ENCODE results near the gene FOXN1. TPM values are rescaled to one million over a fixed set of nuclear protein-coding genes. Genes with fewer than 3 reads are reported as not detected.

FOXN1 gene
- total and polyA plus RNA-seq, 10 donors, result not detected

- Histone ChIP-seq H3K4me3 (no peak overlapping the region), H3K4me1 (peaks cover 0 to 3% (median 0%) of the 10 kb centered on the region in 6 donors), H3K9me3 (no peaks in the 10 kb centered on the region), H3K36me3 (no peaks in the 10 kb centered on the region), H3K27ac (no peak overlapping the region), H3K27me3 (replicated peaks in 1 of 7) (peaks cover 0 to 4% (median 0%) of the 10 kb centered on the region in 7 donors)
- WGBS, 5 donors, result 82 to 92% (median 84%) methylated on average over 7 of the region's 7 CpGs
- TF ChIP-seq POLR2AphosphoS5 (IDR thresholded peaks at IDR 0.05), result no peak
- TF ChIP-seq POLR2A (IDR thresholded peaks at IDR 0.05), result no peak
- TF ChIP-seq, protein P1, sequence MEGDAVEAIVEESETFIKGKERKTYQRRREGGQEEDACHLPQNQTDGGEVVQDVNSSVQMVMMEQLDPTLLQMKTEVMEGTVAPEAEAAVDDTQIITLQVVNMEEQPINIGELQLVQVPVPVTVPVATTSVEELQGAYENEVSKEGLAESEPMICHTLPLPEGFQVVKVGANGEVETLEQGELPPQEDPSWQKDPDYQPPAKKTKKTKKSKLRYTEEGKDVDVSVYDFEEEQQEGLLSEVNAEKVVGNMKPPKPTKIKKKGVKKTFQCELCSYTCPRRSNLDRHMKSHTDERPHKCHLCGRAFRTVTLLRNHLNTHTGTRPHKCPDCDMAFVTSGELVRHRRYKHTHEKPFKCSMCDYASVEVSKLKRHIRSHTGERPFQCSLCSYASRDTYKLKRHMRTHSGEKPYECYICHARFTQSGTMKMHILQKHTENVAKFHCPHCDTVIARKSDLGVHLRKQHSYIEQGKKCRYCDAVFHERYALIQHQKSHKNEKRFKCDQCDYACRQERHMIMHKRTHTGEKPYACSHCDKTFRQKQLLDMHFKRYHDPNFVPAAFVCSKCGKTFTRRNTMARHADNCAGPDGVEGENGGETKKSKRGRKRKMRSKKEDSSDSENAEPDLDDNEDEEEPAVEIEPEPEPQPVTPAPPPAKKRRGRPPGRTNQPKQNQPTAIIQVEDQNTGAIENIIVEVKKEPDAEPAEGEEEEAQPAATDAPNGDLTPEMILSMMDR (IDR thresholded peaks at IDR 0.05 in 8 of 11, conservative IDR thresholded peaks at IDR 0.05 in 3 of 11), result no peak
- no peak for DNase-seq
- intact Hi-C loops (cut with DNase I; ENCODE audit: low total_unique reads), result no loop called here
Measured at GRCh38 chr17:28488533-28489276, 17.4 kb upstream of the FOXN1 start.

GRCh38 chr17:28491286-28491685 is 14.9 kb upstream of the FOXN1 start:
- 86 to 91% (median 87%) methylated on average over 4 to 11 of the region's 11 CpGs for WGBS, 5 donors
- no peak overlapping the region for H3K27ac ChIP-seq
- H3K36me3 ChIP-seq, result no peaks in the 10 kb centered on the region
- peaks cover 0 to 19% (median 0%) of the 10 kb centered on the region in 7 donors for H3K27me3 ChIP-seq (replicated peaks in 1 of 7)
- DNase-seq, result no peak
- intact Hi-C loops (cut with DNase I; ENCODE audit: low total_unique reads), result loop anchor here (5.0 kb wide), 2 partner anchors 51 to 121 kb away; partner anchors contain the start of gene RSKR
- H3K4me3 ChIP-seq, result no peak overlapping the region
- peaks cover 0 to 9% (median 0%) of the 10 kb centered on the region in 6 donors for H3K4me1 ChIP-seq
- no peaks in the 10 kb centered on the region for H3K9me3 ChIP-seq
- TF ChIP-seq, protein P1 (IDR thresholded peaks at IDR 0.05 in 8 of 11, conservative IDR thresholded peaks at IDR 0.05 in 3 of 11), result no peak
- TF ChIP-seq POLR2A (IDR thresholded peaks at IDR 0.05) (no peak), POLR2AphosphoS5 (IDR thresholded peaks at IDR 0.05) (no peak)

DNA sequence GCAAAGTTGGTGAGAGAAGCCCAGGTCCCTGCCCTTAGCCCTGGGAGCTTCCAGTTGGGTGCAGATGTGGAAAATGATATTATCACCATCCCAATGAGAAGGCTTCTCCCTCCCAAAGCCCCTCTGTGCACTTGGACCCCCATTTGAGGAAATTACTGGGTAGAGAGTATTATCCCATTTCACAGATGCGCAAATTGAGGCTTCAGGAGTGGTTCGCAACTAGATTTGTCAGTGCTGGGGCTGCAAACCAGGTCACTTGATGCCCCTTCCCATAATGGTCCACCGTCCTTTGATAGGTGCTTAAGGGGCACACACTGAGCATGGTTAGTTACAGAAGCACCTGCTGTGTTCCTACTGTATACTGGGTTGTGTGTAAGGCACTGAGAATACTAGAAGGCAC is 14.3 kb upstream of the FOXN1 start:
- peaks cover 0 to 19% (median 0%) of the 10 kb centered on the region in 7 donors for H3K27me3 ChIP-seq (replicated peaks in 1 of 7)
- intact Hi-C loops (cut with DNase I; ENCODE audit: low total_unique reads), result loop anchor here (5.0 kb wide), 2 partner anchors 50 to 120 kb away; partner anchors contain the start of gene RSKR

More for the DNA sequence above, 14.3 kb upstream of the FOXN1 start:
- Histone ChIP-seq H3K27ac (no peak overlapping the region), H3K4me1 (peaks cover 0 to 9% (median 0%) of the 10 kb centered on the region in 6 donors), H3K9me3 (no peaks in the 10 kb centered on the region), H3K36me3 (no peaks in the 10 kb centered on the region), H3K4me3 (no peak overlapping the region)
- TF ChIP-seq POLR2A (IDR thresholded peaks at IDR 0.05) (no peak), POLR2AphosphoS5 (IDR thresholded peaks at IDR 0.05) (no peak)
- TF ChIP-seq, protein P1 (IDR thresholded peaks at IDR 0.05 in 8 of 11, conservative IDR thresholded peaks at IDR 0.05 in 3 of 11), result no peak
- no peak for DNase-seq
- 79 to 95% (median 89%) methylated on average over 2 to 3 of the region's 3 CpGs for WGBS, 5 donors
